DOHH2 (cell line): Measurements from ENCODE around the gene SUSD5.

Experiments
- CTCF ChIP-seq: fragments of 200-600 bp; sonication (generic); IDR thresholded peaks from one replicate; pipeline ENCODE4 v1.5.1; 2014; ENCODE audit warnings: antibody characterized with exemption, mild to moderate bottlenecking, low read depth, low read length; ENCODE audit not compliant: poor library complexity, severe bottlenecking
- EZH2phosphoT487 ChIP-seq: fragments of 200-600 bp; sonication (generic); IDR thresholded peaks from 2 replicates; pipeline ENCODE4 v1.6.1; 2017; ENCODE audit warnings: borderline replicate concordance, mild to moderate bottlenecking, antibody characterized with exemption, low read length, moderate library complexity, mixed read lengths

GRCh38 chr3:33233884-33234283 lies 15.3 kb upstream of the SUSD5 start:
- TF ChIP-seq CTCF (no peak), EZH2phosphoT487 (no peak)
